ENCODE data around the gene FBXO42.

- no peak for TF ChIP-seq CTCF (IDR thresholded peaks at IDR 0.05; ENCODE audit: low read depth, low read length, missing input control)
- no peak for TF ChIP-seq TAF1 (conservative IDR thresholded peaks at IDR 0.05)
- TF ChIP-seq RAD21 (IDR thresholded peaks at IDR 0.05) = no peak
- no peak for TF ChIP-seq YY1 (IDR thresholded peaks at IDR 0.05)
- no peak for TF ChIP-seq ATF3 (IDR thresholded peaks at IDR 0.05)
- no peak for TF ChIP-seq MAX (IDR thresholded peaks at IDR 0.05)
- TF ChIP-seq GABPA (IDR thresholded peaks at IDR 0.05 in 1 of 2, conservative IDR thresholded peaks at IDR 0.05 in 1 of 2) = no peak
- TF ChIP-seq REST (IDR thresholded peaks at IDR 0.05) = no peak
- TF ChIP-seq RXRA (IDR thresholded peaks at IDR 0.05) = no peak
- no peak for TF ChIP-seq FOXA1 (IDR thresholded peaks at IDR 0.05)
These were observed 85.7 kb downstream of the FBXO42 start for GRCh38 chr1:16266411-16267118.
